GM21737 (cell line): ENCODE measurements around the gene CYCS.
"Not testable (repeated sequence)": the region's sequence is repeated elsewhere in the genome, so short reads cannot be mapped to it uniquely, and the experiment has no call there.

Experiments
- ATAC-seq: cut with Tn5 transposase; IDR thresholded peaks from one replicate; pipeline ENCODE4 v1.9.1; 2021; ENCODE audit warnings: mild to moderate bottlenecking, moderate library complexity; ENCODE audit not compliant: unreplicated experiment

CYCS gene

DNA sequence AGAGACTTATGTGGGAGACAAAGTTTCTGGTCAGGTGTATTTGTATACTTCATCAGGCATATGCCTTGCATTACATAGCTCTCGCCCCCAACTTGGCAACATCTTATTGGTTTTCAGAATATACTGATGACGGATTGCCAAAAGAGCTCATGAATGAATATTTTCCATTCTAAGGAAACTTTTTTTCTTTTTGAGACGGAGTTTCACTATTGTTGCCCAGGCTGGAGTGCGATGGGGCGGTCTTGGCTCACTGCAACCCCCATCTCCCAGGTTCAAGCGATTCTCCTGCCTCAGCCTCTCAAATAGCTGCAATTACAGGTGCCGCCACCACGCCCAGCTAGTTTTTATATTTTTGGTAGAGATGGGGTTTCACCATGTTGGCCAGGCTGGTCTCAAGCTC lies 6.0 kb downstream of the CYCS start:
- no peak for ATAC-seq

DNA sequence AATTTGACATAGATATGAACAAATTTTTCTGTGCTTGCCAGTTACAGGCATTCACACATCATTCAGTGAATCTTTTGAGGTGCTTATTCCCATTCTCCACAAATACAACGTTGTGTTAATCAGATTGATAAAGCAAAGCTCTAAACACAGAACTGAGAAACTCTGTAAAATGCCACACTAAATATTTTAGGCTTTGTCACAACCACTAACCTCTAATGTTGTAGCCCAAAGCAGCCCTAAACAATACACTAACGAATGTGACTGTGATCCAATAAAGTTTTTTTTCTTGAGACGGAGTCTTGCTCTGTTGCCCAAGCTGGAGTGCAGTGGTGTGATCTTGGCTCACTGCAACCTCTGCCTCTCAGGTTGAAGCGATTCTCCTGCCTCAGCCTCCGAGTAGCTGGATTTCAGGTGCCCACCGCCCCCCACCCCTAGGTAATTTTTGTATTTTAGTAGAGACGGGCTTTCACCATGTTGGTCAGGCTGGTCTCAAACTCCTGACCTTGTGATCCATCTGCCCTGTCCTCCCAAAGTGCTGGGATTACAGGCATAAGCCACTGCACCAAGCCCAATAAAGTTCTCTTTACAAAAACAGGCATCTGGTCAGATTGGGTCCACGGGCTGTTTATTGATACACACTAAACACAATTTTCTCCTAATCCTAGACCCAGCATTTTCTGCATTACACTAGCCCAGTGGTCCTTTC lies 6.9 kb downstream of the CYCS start:
- ATAC-seq, result peak; percentile 27

DNA sequence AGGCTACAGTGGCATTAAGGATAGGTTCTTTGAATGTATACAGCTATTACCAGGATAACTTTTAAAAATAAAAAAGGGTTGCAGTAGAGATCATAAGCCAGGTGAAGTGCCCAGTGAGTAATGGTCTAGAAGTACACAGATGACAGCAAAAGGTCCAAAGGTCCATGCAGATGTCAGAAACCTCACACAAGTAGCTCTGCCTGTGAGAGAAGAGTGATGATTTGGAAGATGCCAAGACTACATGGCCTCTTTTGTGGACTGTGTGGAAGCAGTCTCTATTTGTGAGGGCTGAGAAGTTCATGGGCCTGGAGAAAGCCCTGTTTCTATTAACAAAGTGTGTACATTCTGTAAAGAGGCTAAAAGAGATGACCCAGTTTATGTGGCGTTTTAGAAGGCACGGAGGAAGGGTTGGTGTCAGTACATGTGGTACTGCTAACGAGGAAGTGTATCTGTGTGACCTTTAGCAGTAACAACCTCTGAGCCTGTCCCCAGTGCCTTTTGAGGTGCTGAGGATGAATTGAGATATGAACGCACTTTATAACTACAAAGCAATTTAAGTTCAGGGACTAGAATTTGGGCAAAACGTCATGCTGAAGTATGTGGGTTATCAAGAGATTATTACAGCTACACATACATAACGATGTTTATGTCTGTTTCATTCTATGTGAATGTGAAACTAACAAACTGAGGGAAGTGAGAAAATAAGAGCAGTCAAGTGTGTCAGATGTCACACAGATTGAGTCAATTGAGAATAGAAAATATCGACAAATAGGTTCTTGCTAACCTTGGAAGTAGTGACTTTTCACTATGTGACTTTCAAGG lies 7.6 kb downstream of the CYCS start:
- peak; percentile 87 for ATAC-seq

DNA sequence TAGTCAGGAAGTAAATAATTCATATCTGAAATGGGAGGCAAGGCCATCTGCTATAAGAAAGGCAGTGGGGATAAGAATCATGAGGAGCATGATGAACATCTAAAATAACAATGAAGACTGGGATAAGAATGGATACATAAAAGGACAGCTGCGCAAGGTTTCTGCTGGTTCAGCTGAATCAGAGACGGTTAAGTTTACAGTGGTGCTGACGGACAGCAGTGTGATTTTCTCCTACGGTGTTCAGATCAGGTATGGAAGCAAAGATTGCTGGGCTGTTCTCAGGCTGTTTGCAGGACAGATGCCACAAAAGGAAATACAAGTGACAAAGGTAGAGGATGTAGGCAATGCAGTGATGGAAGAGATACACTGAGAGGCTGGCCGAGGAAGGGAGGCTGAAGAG lies 8.4 kb downstream of the CYCS start:
- ATAC-seq, result no peak

DNA sequence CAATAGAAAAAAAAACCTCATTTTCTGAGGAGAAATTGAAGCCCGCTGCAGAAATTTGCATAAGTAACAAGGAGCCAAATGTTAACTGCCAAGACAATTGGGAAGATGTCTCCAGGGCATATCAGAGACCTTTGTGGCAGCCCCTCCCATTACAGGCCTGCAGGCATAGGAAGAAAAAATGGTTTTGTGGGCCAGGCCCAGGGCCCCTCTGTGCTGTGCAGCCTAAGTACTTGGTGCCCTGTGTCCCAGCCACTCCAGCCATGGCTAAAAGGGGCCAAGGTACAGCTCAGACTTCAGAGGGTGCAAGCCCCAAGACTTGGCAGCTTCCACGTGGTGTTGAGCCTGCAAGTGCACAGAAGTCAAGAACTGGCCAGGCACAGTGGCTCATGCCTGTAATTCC lies 14.5 kb downstream of the CYCS start:
- not testable (repeated sequence) for ATAC-seq

DNA sequence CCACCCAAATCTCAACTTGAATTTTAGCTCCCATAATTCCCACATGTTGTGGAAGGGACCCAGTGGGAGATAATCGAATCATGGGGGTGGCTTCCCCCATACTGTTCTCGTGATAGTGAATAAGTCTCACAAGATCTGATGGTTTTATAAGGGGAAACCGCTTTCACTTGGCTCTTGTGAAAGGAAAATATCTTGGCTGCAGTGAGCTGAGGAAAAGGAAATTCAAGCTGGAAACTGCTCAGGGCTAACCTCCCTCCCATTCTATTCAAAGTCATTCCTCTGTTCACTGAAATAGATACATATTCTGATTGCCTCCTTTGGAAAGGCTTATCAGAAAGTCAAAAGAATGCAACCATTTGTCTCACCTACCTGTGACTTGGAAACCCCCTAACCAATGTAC lies 15.8 kb downstream of the CYCS start:
- no peak for ATAC-seq

DNA sequence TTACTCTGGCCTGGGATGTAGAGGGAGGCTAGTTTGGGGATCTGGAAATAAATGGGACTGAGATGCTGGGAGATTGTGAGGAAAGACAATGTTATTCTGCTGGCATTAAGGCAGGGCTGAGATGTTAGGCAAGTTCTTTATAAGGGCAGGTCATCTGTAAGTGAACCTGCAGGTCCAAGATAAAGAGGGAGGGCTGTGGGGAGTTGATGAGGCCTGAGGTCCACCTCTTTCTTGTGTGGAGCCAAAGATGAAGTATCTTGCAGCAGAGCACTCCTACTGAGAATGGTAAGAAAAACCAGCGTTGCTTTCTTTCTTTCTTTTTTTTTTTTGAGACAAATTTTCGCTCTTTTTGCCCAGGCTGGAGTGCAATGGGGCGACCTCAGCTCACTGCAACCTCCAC lies 19.1 kb downstream of the CYCS start:
- no peak for ATAC-seq

DNA sequence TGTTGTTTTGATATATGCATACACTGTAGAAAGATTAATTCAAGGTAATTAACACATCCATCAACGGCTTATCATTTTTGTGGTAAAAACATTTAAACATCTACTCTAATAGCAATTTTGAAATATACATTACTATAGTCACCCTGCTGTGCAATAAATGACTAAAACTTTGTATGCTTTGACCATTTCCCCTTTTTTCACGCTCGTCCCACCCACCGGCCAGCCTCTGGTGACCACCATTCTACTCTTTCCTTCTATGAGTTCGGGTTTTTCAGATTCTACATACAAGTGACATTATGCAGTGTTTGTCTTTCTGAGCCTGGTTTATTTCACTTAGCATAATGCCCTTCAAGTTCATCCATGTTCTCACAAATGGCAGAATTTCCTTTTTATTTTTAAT lies 21.3 kb downstream of the CYCS start:
- no peak for ATAC-seq

DNA sequence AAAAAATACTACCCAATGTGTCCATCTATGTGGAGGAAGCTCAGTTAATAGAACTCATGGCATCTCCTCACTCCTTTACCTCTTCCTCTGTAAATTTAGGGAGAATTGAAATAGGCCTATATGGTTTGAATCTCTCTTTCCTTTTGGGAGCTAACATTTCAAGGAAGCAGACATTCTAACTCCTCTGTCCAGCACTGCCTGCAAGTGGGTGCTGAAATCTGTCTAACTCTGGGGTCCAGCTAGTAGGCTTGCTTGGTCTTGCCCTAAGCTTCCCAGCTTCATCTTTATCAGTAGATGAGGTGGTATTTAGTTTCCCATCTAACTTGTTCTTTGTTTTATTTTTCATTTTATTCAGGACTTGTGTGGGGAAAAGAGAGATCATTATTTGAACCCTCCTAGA lies 23.2 kb downstream of the CYCS start:
- no peak for ATAC-seq

DNA sequence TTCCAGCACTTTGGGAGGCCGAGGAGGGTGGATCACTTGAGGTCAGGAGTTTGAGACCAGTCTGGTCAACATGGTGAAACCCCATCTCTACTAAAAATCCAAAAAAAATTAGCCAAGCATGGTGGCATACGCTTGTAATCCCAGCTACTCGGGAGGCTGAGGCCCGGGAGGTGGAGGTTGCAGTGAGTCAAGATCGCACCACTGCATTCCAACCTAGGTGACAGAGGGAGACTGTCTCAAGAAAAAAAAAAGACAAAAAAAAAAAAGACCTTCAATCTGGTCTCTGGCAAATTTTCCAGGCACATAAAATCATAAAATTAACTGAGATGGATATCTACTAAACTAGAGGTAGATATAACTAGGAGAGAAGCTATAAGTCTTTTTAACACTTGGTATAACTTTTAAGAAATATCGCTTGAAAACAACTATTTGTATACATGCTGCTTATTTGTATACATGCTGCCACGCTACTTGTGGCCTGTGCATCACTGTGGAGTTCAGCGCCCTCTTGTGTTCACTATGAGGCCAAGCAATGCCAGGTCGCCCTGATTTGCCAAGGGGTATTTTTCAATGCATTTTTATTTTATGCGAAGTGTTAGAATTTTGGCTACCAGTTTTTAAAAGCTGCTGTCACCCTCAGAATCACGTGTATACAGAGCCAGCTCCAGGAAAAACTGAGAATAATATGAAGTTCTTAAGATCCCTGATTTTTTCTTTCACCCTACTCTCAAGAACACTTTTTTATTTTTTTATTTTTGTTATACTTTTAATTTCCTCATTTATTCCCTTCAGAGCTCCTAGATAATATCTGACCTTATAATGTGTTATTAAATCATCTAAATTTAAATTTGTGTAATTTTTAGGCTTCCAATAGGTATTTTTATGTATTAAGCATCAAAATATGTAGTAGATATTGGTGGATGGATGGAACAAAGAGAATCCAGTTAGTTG lies 26.7 kb downstream of the CYCS start:
- peak; percentile 84 for ATAC-seq

DNA sequence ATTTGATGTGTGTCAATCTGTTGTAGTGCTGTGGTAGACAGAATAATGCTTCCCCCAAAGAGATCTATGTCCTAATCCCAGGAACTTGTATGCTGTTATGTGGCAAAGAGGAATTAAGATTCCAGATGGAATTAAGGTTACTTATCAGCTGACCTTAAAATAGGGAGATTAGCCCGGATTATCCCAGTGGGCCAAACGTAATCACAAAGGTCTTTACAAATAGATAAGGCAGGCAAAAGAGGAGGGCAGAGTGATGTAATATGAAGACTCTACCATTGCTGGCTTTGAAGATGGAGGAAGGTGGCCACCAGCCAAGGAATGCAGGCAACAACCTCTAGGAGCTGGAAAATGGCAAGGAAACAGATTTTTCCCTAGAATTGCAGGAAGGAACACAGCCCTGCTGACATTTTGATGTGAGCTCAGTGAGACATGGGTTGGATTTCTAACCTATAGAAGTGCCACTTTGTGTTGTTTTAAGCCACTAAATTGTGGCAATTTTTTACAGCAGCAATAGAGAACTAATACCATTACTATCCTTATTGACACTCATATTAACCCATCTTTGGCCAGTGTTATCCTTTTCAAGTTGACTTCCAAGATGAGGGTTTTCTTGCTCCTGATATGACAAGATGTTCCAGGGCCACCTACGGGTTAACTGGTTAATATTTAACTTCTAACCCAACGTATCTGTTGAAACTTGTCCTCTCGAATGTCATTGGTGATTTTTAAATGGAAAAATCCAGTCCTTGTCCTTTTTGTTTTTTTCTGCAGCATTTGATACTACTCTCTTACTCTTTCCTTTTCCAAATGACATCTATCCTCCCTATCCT lies 29.3 kb downstream of the CYCS start:
- ATAC-seq, result no peak

DNA sequence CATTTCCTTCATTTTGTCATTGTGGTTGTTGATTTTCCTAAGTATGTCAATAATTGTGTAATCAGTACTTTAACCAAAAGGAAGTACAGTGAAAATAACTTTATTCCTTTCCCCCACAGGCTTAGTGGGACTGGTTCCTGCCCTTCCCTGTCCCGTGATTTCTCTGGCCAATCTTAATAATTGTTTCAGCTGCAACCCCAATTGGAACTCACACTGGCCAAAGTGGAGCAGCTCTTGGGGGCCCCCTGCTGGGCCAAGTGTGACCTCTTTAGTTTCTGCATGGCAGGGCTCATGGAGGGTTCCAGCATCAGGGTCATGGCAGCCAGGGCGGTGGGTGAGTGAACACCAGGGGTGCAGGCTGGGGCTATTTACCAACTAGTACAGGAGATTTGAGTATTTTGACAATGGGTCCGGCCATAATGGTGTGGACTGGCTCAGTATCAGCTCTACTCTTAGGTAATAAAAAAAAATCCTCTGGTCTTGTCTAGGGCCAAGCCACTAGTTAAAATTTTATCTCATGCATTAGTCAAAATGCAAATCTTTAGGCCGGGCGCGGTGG lies 31.7 kb downstream of the CYCS start:
- peak; percentile 69 for ATAC-seq

DNA sequence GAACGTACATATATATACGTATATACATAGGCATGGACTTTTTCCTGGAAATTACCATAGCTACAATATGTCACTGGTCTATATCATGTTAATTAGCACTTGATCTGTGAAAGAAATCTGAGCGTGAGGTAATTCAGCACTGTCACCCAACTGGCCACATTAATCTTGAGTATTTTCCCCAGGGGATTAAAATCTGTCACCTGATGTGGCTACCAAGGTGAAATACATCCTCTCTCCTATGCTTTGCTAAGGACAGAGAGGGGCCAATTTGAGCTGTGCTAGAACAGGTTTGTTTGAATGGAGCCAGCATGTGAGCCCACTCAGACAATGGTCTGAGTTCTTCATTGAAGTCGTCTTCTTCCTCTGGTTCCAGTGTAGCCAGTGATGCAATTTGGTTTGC lies 33.3 kb downstream of the CYCS start:
- no peak for ATAC-seq

DNA sequence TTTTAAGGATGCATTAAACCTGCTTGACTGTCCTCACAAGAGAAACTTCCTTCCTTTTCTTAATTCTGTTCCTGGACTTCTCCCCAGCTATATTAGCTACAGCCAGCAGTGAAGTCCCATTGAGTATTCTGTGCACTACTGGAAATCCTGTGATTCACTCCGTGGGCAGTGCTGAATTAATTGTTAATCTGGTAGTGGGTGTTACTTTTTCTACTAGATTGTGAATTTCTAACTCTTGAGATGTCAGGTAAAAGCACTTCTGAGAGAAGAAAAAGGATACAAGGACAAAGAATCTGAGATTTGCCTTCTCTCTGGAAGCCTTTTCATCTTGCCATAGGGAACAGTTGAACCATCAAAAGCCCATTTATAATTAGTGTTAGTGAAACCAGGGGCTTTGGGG lies 33.9 kb downstream of the CYCS start:
- no peak for ATAC-seq

DNA sequence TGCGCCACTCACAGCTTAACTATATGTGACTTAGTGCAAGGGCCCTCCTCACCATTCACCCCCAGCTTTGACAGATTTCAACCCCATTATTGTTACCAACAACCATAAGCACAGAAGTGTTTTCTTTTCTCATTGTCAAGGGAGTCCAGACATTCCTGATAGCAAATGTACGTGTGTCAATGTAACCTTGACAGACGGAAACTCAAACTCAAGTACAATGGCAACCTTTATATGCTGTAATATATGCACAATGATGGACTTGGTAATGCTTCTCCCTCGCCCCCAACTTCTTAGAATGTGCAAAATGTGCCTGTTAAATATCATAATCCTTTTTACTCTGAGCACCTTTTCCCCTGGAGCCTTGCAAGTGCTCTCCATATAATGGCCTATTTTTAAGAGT lies 34.7 kb downstream of the CYCS start:
- ATAC-seq, result no peak

DNA sequence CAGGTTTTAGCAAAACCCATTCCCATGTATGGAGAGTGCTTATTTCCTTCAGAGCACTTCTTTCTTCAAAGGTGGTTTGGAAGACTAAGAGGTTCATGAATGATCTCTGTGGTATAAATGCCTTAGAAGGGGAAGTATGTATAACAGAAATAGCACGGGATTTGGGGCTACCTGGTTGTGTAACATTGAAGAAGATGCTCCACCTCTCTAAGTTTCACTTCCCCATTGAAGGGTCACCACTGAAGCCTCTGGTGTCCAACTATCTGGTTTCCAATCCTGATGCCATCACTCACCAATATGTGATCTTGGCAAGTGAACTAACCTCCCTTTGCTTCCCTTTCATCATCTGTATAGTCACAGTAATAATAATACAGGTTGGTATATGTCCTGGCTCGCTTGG lies 37.2 kb downstream of the CYCS start:
- ATAC-seq, result peak; percentile 93

DNA sequence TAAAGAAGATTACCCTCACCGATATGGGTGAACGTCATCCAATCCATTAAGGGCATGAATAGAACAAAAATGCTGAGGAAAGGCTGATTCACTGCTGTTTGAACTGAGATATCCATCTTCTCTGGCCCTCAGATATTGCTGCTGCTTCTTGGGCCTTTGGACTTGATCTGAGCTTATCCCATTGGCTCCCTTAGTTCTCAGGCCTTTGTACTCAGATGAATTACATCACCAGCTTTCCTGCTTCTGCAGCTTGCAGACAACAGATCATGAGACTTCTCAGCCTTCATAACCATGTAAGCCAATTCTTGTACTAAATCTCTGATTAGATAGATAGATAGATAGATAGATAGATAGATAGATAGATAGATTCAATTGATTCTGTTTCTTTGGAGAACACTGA lies 40.2 kb downstream of the CYCS start:
- ATAC-seq, result no peak

DNA sequence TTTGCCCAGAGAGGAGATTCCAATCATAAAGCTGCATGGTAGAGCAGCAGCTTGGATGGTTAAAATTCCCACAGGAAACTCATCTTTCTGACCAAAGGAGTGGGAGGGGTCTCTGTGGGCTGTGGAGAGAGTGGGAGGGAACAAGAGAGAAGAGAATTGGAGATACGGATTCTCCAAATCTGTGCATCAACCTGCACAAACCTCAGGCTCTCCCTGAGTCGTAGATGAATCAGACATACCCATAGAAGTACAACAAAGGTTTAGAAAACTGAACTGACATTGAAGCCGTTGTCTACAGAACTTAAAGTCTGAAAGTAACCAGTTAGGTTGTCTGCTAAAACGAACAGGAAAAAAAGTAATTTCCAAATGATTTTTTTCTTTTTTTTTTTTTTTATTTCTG lies 41.9 kb downstream of the CYCS start:
- ATAC-seq, result no peak

DNA sequence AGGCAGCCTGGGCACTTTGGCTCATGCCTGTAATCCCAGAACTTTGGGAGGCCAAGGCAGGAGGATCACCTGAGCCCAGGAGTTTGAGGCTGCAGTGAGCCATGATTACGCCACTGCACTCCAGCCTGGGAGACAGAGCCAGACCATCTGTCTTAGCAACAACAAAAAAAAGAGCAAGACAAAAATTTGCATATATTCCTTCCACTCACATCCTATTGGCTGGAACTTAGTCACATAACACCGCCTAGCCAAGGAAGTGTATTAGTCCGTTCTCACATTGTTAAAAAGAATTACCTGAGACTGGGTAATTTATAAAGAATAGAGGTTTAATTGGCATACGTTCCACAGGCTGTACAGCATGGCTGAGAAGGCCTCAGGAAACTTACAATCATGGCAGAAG lies 43.0 kb downstream of the CYCS start:
- not testable (repeated sequence) for ATAC-seq

DNA sequence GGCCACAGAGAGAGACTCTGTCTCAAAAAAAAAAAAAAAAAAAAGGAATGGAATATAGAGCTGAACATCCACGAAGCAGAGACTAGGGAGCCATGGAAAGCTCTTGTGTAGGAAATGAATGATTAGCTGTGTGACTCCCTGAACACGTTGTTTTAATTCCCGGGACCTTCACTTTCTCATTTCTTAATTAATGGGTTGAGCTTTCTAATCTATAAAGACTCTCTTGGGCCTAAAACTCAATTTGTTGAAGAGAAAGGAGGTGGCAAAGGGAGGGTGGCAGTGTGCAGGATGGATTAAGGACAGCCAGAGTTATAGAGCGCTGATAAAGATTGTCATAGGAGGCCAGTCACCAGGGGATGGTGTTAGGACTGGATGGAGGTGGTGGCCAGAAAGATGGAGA lies 48.0 kb downstream of the CYCS start:
- ATAC-seq, result no peak
